LHCN-M2 (cell line): ENCODE results near the gene HSFX4. TPM values are rescaled to one million over a fixed set of nuclear protein-coding genes. Genes with fewer than 3 reads are reported as not detected.
"Not testable (repeated sequence)": the region's sequence is repeated elsewhere in the genome, so short reads cannot be mapped to it uniquely, and the experiment has no call there.

Experiments used
- DNase-seq: peaks from one replicate; pipeline ENCODE4 v3.0.0-alpha.2; 2012; ENCODE audit warnings: low read depth
- polyA plus RNA-seq: library from polyadenylated mRNA; unstranded; fragments of >200 nt; gene quantifications from one replicate; pipeline ENCODE4 v1.2.1, GENCODE V29; 2012; ENCODE audit warnings: missing spikeins
- total RNA-seq: library from RNA; depleted of rRNA; stranded (reverse); fragments of >200 nt; gene quantifications from 2 replicates; pipeline ENCODE4 v1.2.3, GENCODE V29; 2014; rRNA removed

The HSFX4 gene, protein sequence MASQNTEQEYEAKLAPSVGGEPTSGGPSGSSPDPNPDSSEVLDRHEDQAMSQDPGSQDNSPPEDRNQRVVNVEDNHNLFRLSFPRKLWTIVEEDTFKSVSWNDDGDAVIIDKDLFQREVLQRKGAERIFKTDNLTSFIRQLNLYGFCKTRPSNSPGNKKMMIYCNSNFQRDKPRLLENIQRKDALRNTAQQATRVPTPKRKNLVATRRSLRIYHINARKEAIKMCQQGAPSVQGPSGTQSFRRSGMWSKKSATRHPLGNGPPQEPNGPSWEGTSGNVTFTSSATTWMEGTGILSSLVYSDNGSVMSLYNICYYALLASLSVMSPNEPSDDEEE
- not detected in 2 replicates for total RNA-seq
- not detected for polyA plus RNA-seq

DNA sequence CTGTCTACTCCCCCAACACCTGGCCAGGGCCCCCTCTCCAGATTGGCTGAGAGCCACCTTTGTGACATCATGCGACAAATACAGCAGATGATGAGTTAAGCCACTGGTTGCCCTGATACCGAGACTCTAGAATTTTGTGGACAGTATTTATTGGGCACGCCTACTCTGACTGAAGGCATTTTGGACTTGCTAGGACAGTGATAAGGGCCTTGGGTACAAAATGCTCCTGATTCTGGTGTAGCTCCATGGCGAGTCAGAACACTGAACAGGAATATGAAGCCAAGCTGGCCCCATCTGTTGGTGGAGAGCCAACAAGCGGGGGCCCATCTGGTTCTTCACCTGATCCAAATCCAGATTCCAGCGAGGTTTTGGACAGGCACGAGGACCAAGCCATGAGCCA is at the start of gene HSFX4:
Gene HSFX4 (plus strand): TSS at position 174 of the 400 bp plus-strand sequence. CDS start 72 bp downstream, at position 246.
- DNase-seq: not testable (repeated sequence)

DNA sequence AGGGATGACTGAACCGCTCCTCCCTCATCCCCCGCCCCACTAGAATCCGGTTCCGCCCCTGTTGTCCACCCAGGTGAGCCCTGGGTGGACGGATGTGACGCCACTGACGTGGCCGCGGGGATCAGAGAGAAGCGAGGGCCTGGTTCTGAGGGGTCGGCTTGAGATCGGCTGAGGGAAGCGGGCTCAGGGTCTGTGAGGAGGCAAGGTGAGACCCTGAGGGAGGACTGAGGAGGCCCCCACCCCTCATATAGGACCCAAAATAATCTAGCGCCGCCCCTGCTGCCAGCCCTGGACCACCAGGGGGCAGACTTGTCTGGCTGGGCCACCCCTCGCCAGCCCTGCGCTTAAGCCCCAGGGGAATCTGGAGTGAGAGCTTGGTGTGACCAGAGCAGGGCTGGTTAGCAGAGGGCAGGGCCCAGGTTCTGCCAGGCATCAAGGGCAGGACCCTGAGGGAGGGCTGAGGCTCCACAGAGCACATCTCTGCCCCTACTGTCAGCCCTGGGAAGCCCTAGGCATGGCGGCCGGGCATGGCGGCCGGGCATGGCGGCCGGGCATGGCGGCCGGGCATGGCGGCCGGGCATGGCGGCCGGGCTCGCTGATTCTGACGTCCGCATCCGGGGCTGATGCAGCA is 48.2 kb upstream of the HSFX4 start, which contains the start of gene MAGEA8:
Gene MAGEA8 (plus strand): TSS at position 103 of the 631 bp plus-strand sequence. CDS start 3,090 bp downstream, outside the sequence.
- DNase-seq: no peak

DNA sequence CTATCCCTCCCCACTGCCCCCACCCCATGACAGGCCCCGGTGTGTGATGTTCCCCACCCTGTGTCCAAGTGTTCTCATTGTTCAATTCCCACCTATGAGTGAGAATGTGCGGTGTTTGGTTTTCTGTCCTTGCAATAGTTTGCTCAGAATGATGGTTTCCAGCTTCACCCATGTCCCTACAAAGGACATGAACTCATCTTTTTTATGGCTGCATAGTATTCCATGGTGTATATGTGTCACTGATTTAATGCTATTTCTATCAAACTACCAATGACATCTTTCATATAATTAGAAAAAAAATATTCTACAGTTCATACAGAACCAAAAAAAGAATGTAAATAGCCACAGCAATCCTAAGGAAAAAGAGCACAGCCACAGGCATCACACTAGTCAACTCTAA is 38.5 kb upstream of the HSFX4 start:
- not testable (repeated sequence) for DNase-seq

DNA sequence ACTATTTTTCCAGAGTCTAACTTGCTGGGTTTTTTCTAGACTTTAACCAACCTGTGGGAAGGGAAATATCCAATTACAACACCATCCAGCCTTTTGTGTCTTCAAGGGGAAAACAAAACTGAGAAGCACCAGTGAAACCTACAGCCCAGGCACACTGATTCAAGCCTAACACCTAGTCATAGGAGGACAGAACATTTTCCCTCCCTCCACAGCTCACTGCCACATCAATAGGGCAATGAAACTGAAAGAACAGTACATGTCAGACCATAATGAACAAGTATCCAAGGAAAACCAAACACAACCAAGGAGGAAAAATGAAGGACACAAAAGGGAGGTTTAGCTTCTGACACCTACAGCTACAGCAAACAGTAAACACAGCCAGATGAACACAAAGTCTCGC is 30.8 kb upstream of the HSFX4 start:
- no peak for DNase-seq

DNA sequence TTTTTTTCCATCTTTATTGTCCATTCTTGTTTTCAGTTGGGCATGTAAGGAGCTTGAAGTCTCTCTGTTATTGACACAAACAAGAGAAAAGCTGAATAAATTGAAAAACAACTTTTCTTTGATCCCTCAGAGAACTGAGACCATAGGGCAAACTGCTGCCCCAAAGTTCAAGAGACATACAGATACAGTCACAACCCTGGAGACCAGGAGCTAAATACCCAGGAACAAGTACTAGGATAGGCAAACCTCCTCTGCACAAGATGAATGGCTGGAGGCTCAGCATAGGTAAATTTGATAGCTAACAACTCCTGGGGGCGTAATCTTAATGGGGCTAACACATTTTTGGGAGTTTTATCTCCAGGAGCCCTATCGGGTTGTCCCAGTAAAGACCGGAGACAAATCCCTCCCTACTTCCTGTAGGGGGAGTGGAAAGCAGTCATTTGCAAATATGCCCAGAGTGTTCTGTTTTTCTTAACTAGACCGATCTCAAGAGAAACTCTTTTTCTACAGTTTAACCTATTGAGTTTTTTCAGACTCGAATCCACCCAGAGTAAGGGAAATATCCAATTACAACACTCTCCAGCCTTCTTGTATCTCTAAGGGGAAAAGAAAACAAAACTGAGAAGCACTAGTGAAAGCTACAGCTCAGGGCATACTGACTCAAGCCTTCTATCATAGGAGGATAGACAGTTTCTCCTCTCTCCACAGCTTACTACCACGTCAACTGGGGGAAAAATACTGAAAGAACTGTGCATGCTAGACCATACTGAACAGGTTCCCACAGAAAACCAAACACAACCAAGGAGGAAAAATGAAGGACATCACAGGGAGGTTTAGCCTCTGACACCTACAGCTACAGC is 25.3 kb upstream of the HSFX4 start:
- DNase-seq: peak; percentile 9

DNA sequence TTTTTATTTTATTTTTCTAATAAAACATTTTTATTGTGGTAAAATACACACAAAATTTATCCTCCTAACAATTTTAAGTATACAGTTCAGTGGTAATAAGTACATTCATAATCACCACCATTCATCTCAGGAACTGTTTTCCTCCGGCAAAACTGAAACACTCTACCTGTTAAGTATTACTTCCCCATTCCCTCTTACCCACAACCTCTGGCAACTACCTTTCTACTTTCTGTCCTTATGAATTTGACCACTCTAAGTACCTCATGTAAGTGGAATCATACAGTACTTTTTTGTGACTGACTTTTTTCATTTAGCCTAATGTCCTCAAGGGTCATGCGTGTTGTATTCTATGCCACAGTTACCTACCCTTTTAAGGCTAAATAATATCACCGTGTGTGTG is 21.1 kb upstream of the HSFX4 start:
- no peak for DNase-seq

DNA sequence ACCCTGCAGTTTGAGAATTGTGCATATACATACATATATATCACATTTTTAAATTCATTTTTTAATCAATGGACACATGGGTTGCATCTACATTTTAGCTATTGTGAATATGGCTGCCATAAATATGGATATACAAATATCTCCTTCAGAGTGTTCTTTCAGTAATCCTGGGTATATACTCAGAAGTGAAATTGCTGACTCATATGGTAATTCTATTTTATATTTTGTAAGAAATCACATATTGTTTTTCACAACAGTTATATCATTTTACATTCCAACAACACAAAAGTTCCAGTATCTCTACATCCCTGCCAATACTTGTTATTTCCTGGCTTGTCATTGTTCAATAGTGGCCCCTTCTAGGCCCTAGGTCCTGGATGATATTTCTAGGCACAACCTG is 20.6 kb upstream of the HSFX4 start:
- DNase-seq: no peak

DNA sequence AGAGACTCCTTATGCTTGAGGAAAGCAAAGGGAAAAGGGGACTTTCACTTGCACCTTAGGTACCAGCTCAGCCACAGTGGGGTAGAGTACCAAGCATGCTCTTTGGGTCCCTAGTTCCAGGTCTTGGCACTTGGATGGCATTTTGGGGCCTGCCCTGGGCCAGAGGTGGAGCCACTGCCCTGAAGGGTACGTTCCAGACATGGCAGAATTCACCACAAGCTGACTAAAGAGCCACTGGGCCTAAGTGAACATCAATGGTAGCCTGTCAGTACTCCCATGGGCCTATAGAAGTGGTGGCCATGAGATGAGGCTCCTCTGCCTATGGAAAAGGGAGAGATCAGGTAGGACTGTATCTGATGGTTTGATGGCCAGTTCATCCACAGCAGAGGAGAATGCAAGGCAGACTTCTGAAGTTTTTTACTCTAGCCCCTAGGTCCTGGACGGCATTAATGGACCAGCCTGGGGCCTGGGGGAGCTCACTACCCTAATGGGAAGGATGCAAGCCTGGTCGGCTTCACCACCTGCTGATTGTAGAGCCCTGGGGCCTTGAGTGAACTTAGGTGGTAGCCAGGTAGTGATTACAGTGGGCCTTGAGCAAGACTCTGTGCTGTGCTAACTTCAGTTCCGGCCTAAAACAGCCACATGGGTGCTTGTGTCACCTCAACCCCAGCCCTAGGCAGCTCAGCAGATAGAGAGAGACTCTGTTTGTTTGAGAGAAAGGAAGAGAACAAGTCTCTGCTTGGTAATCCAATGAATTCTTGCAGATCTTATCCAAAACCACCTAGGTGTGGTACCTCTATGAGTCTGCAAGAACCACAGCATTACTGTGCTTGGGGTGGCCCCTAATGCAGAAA is 19.8 kb upstream of the HSFX4 start:
- DNase-seq: no peak

DNA sequence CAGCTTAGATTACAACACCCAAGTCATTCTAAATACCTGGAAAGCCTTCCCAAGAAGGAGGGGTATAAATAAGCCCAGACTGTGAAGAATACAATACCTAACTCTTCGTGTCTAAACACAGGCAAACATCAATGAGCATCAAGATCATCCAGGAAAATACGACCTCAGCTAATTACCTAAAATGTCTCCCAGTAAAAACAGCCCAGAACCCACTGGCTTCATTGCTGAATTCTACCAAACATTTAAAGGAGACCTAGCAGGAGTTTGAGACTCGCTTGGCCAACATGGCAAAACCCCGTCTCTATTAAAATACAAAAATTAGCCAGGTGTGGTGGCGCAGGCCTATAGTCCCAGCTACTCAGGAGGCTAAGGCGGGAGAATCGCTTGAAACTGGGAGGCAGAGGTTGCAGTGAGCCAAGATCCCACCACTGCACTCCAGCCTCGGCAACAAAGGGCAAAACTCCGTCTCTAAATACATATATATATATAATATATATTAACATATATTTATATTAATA is 19.1 kb upstream of the HSFX4 start:
- DNase-seq: no peak

DNA sequence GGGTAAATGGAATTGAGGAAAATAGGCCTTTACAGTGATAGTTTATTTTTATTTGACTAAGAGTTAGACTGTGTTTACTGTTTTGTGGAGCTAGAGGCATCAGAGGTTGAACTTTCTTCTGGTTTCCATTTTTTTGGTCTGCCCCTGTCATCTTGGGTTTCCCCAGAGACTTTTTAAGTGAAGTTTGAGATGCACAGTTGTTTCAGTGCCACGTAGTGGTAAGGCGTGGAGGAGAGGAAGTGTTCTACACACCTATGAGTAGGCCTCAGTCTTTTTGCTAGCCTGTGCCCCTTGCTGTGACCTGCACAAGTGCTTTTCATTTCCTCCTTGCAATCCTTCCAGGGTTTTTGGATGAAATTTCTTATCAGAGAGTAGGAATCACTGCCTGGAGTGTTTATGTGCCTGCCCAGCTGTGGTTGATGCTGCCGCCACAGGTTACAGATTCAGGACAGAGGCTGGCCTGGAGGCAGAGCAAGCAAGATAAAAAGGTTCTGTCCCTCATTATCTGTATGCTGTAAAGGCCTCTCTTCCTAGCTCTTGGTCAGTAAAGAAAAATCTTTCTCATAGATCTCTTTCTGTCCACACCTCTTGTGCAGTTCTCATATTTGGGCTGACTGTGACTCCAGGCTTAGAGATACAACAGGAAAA is 12.5 kb upstream of the HSFX4 start:
- DNase-seq: no peak

DNA sequence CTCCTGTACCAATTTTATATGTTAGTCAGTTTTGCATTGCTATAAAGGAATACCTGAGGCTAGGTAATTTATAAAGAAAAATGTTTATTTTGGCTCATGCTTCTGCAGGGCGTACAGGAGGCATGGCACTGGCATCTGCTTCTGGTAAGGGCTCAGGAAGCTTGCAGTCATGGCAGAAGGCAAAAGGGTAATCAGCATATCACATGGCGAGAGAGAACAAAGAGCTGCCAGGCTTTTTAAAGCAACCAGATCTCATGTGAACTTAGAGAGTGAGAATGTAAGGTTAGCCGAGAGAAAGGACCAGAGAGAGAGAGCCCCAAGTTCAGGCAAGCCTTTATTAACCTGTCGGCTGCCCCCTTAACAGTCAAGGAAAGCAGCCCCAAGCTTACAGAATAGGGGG is 5.5 kb upstream of the HSFX4 start:
- not testable (repeated sequence) for DNase-seq

DNA sequence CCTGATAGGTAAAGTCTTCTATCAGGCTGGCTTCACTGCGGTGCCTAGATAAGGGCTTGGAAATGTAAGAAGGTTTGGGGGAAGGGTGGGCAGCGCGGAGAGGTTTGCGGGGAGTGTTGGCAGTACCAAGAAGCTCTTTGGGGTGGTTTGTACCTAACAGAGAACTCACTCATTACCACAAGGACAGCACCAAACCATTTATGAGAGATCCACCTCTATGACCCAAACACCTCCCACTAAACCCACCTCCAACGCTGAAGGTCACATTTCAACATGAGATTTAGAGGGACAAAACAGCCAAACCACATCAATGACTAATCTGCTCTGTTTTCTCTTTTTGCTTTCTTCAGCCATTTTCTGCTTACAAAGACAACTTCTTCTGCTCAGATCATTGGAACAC is 4.9 kb upstream of the HSFX4 start:
- DNase-seq: not testable (repeated sequence)

DNA sequence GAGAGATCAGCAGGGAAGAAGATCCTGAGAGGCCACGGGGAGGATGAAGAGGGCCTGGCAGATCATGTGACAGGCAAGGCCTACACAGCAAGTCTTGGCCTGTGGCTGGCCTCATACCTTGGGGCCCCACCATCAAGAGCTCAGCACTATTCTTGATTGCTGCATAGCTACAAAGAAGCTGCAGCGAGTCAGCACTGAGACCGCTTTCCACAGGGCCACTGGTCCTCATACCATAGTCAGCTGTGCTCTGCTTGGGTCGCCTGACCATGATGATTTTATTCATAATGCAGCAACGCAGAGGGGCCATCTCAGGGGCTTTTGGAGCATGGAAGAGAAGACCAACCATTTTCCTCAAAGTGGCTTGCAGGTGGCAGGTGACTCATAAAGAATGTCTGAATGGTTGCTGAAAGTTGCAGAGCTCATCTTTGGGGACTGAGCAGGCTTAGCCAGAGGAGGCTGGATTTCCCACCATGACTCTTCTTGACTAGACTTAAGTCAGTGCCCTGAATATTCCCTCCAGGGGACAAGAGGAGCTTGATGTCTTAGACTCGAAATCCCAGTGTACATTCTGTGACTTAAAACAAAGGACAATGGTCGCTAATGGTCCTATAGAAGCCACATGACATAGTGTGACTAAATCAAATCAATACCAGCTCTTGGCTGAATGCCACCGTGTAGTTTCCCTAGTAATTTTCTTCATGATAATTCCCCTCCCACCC is 2.0 kb upstream of the HSFX4 start:
- not testable (repeated sequence) for DNase-seq

DNA sequence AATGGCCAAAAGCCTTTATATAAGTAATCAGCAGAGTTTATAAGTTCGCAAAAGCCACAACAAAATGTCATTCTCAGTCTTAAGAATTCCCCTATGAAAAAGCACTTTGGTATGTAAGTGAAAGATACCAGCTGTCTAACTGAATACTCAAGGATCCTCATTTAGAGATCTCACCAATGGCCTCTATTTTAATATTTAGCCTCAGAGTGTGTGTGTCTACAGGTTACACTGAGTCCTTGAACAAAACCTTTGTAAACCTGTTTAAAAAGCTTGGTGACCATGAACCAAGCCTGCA is 1.5 kb upstream of the HSFX4 start:
- not testable (repeated sequence) for DNase-seq

DNA sequence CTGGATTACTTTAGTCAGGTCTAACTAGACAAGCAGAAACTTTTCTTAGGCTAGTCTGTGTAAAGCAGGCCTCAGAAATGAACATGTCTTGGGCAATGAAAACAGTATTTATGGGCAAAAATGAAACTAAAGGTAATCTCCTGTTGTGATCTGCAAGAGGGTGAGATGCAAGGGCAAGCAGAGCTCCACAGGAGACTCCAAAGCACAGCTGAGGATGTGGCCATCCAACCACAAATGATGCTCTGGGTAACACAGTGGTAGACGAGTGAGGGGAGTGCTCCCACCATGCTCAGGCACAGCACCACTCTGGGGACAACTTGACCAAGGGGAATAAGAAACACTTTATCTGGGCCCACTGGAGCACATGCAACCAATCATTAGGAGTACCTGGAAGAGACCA is 738 bp upstream of the HSFX4 start:
- DNase-seq: not testable (repeated sequence)

DNA sequence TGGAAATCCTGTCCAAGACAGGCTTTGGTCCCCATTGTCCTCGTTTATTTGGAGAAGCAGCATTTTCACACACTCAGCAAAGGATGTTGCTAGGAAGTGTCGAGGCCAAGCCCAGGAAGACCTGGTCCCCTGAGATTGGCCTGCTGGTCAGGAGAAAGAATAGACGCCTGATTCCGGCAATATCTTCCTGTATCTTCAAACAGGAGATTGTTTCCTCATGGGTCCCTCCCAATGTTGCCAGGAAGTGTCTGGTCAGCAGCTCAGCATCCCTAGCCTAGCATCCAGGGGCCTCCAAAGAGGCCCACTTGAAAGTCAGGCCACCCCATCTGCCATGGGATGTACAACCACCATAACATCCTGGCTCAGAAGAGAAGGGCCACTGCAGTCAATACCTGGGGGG is 2.0 kb downstream of the HSFX4 start:
- DNase-seq: not testable (repeated sequence)

DNA sequence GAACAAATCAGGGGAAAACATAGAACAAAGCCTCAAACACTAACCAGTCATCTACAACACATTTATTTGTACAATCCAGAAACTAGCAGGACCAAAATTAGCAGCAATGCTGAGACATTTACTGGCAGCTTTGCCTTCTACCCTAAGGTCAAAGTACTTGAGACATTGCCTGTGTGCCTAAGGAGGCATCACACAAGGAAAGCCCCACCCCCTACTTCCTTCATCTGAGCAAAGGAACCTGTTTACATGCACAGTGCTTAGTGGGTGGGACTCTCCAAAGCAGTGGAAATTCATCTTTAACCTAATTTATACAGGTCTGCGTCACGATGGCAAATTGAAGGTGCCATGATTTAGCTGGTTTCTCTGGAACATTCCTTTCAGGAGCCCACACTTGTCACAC is 2.8 kb downstream of the HSFX4 start:
- not testable (repeated sequence) for DNase-seq

DNA sequence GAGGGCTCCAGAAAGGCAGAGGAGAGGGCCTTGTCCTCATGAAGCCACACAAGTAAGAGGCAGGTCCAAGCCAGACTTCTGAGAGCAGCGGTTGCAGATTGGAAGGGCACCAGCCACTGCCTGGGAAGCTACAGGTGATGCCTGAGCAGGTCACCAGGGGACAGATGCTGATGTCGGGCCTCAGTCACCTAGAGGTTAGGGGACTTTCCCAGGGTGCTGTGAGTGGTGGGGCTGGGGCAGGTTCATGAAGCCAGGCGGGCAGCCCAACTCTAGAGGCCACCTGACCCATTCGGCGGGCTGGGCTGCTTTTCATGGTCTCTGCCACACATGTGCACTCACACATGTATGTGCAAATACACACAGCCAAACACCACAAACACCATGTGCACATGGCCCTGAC is 3.6 kb downstream of the HSFX4 start:
- not testable (repeated sequence) for DNase-seq

DNA sequence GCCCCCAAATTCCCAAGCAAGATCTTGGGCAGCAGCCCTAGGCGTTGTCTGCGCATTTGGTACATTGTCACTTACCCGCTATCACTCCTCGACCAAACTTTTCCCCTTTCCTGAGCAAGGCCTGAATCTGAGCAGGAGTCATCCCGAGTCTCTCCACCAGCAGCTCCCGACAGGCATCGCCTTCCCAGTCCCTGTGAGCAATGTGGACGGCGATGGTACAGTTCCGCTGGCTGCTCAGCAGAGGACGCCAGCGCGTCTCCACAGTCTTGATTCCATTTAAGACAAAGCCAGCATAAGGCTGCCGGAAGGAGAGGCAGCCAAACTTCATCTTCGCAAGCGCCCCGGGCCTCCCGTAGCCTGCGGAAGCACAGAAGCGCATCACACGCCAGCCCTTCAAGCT is 4.2 kb downstream of the HSFX4 start:
- DNase-seq: not testable (repeated sequence)

DNA sequence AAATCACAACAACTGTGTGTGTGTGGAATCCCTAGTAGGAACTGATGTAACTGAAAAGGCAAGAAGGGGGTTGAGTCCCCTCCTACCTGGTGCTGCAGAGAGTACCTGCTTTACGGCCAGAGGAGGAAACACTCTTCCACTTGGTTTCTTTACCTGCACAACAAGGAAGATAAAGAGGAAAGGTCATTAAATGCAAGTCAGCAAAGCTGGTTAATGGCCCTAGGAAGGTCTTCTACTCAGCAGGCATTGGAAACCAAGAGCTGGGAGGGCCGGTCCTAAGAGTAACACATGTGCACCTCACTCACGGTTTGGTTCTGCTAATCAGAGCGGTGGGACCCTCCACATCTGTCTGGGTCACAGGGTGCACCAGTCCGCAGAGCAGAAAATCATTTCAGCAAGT is 8.0 kb downstream of the HSFX4 start:
- DNase-seq: peak; percentile 0
